Right lobe of liver (tissue), 6 donors: Measurements from ENCODE around the gene TMEM17. TPM values are rescaled to one million over a fixed set of nuclear protein-coding genes. Genes with fewer than 3 reads are reported as not detected.

ENCODE experiments used
- ATAC-seq, 4 donors: fragments of 200-7000 bp; cut with Tn5 transposase; one replicate each; pipeline ENCODE4 v1.9.1; 2020; ENCODE audit warnings: mild to moderate bottlenecking in 4 of 4, moderate library complexity in 4 of 4
- DNase-seq, 3 donors: peaks; one replicate each; pipeline ENCODE4 v3.0.0-alpha.2; 2020
- H3K27ac ChIP-seq, 3 donors: fragments of 200-600 bp; one replicate each; pipeline ENCODE4 v1.8.0; 2022
- H3K27me3 ChIP-seq, 2 donors: fragments of 200-600 bp; one replicate each; pipeline ENCODE4 v1.8.0; 2022
- H3K36me3 ChIP-seq, 4 donors: fragments of 200-600 bp; sonication (generic) in 1 of 4; one replicate each; pipeline versions ENCODE4 v1.5.1 to v1.8.0; 2017 to 2022; ENCODE audit warnings: control low read depth in 1 of 4
- H3K4me1 ChIP-seq, 4 donors: fragments of 200-600 bp; sonication (generic) in 1 of 4; one replicate each; pipeline versions ENCODE4 v1.5.1 to v1.8.0; 2017 to 2022; ENCODE audit warnings: control low read depth in 1 of 4
- H3K4me3 ChIP-seq, 3 donors: fragments of 200-600 bp; one replicate each; pipeline ENCODE4 v1.8.0; 2022
- H3K9me3 ChIP-seq, 4 donors: fragments of 200-600 bp; sonication (generic) in 1 of 4; one replicate each; pipeline versions ENCODE4 v1.5.1 to v1.8.0; 2017 to 2022; ENCODE audit warnings: control low read depth in 1 of 4
- POLR2A ChIP-seq: fragments of 450-650 bp; IDR thresholded peaks from one replicate; pipeline ENCODE4 v1.6.1; 2017; ENCODE audit warnings: antibody characterized with exemption, mild to moderate bottlenecking
- WGBS: methylation state at CpG from one replicate; pipeline ENCODE4 v1.1.6; 2018; ENCODE audit warnings: low coverage, low lambda C conversion rate; ENCODE audit not compliant: insufficient coverage; ENCODE audit errors: missing lambda C conversion rate; 5-methylcytosine and 5-hydroxymethylcytosine counted together
- intact Hi-C, 2 donors: fragments of 100-400 bp; cut with DNase I; formaldehyde crosslinking; loops; one replicate each; pipeline versions ENCODE4 v1.11.2 to v1.14.1; 2022
- total RNA-seq, 6 experiments: library from RNA; depleted of rRNA in 2 of 6; stranded (reverse); fragments of >200 nt in 2 of 6; fragmentation: NEBNext Ultra II Directional in 3 of 6; extraction: Animal tissue kit (Norgen Biotek cat#: 25700) in 3 of 6; gene quantifications; one replicate each; pipeline versions ENCODE4 v1.1.0 to v1.2.4, GENCODE V29; 2016 to 2023
- TF ChIP-seq, protein P1 (sequence below), 4 donors: fragments of 200-600 bp in 3 of 4; fragments of 450-650 bp in 1 of 4; IDR thresholded peaks; one replicate each; pipeline versions ENCODE4 v1.5.1 to v1.8.0; 2016 to 2022; ENCODE audit warnings: antibody characterized with exemption in 4 of 4, mild to moderate bottlenecking in 2 of 4
- donor health status: DM: no; HTN: yes; CAD: no.
- donor health status: DM: no; HTN: no; CAD: no.
- donor health status: DM: no; HTN: no; CAD: no.
- donor health status: DM: no; HTN: yes; CAD: no.
- donor health status: DM: no; HTN: yes; CAD: no.

Gene TMEM17
- total RNA-seq, 6 experiments from 2014 or later, result 0.40 to 1.2 (median 0.87) TPM

DNA sequence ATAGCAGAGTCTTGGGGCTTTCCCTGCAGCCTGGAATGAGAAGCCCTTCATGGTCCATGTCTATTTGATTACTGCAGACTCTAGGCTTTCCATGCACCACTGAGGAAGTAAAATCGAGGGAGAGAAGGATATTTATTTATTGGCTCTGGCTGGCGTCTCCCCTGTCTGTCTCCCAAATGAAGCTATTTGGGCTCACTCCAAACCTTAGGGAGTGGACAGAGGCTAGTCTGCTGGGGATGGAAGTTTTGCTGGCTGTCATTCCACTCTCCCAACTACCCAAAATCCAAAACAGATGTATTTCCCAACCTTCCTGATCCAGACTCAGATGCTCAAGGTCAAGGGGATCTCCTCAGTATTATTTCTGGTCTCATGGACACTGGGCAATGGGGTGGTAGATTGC, 33.7 kb downstream of the TMEM17 start:
- Histone ChIP-seq H3K4me3 (no peak overlapping the region), H3K36me3 (no peaks in the 10 kb centered on the region), H3K27ac (no peak overlapping the region), H3K4me1 (peaks cover 0 to 42% (median 9%) of the 10 kb centered on the region in 4 donors), H3K27me3 (no peaks in the 10 kb centered on the region), H3K9me3 (no peaks in the 10 kb centered on the region)
- WGBS, result no CpG with 5 or more reads among the region's 2 CpGs
- intact Hi-C loops, result no loop called here
- DNase-seq, result no peak
- no peak for ATAC-seq
- no peak for TF ChIP-seq POLR2A
- TF ChIP-seq, protein P1, sequence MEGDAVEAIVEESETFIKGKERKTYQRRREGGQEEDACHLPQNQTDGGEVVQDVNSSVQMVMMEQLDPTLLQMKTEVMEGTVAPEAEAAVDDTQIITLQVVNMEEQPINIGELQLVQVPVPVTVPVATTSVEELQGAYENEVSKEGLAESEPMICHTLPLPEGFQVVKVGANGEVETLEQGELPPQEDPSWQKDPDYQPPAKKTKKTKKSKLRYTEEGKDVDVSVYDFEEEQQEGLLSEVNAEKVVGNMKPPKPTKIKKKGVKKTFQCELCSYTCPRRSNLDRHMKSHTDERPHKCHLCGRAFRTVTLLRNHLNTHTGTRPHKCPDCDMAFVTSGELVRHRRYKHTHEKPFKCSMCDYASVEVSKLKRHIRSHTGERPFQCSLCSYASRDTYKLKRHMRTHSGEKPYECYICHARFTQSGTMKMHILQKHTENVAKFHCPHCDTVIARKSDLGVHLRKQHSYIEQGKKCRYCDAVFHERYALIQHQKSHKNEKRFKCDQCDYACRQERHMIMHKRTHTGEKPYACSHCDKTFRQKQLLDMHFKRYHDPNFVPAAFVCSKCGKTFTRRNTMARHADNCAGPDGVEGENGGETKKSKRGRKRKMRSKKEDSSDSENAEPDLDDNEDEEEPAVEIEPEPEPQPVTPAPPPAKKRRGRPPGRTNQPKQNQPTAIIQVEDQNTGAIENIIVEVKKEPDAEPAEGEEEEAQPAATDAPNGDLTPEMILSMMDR (IDR thresholded peaks at IDR 0.05), result no peak

DNA sequence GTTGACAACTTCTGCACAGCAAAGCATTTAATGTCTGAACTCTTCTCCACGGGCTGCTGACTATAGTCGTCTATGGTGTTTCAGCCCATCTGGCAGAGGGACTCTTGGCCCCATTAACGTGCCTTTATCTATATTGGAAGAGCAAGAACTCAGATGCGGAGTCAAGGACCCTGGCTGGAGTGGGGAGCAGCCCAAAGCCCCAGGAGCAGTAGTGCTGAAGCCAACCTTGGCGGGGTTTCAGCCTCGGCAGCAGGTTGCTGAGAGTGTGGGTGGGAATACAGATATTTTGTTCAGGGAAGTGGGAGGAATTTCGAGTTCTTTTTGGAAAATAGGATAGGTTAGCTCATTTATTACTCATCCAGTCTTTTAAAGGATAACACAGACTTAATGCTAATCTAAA, 34.2 kb downstream of the TMEM17 start:
- ATAC-seq (no peak), DNase-seq (no peak)
- H3K9me3 ChIP-seq, result no peaks in the 10 kb centered on the region
- no peak overlapping the region for H3K27ac ChIP-seq
- peaks cover 0 to 45% (median 9%) of the 10 kb centered on the region in 4 donors for H3K4me1 ChIP-seq
- H3K27me3 ChIP-seq, result no peaks in the 10 kb centered on the region
- intact Hi-C loops, result no loop called here
- H3K4me3 ChIP-seq, result no peak overlapping the region
- 74% methylated on average over 5 of the region's 7 CpGs for WGBS
- no peaks in the 10 kb centered on the region for H3K36me3 ChIP-seq
- TF ChIP-seq, protein P1 (IDR thresholded peaks at IDR 0.05), result no peak
- TF ChIP-seq POLR2A, result no peak

DNA sequence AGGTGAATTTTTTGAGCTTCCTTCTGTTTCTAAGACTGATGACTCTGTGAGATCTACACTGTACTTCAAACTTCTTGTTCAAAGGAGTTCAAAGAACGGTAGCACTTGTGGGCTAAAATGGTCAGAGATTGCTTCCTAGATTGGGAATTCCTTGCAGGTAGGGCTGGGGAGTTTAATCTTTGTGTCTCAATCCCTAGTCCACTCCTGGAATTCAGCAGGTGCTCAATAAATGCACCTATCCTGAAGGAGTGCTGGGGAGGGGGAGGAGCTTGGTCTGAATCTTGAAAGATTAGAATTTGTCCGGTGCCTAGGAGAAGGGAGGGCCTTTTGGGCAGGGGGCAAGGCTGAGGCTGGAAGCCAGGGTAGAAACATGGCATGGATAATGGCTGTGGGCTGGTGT, 34.6 kb downstream of the TMEM17 start:
- Histone ChIP-seq H3K27ac (no peak overlapping the region), H3K36me3 (no peaks in the 10 kb centered on the region), H3K4me1 (peaks cover 0 to 49% (median 11%) of the 10 kb centered on the region in 4 donors), H3K9me3 (no peaks in the 10 kb centered on the region), H3K27me3 (no peaks in the 10 kb centered on the region), H3K4me3 (no peak overlapping the region)
- WGBS, result 100% methylated on average over 2 of the region's 2 CpGs
- DNase-seq (no peak), ATAC-seq (no peak)
- intact Hi-C loops, result no loop called here
- no peak for TF ChIP-seq POLR2A
- TF ChIP-seq, protein P1 (IDR thresholded peaks at IDR 0.05), result no peak

DNA sequence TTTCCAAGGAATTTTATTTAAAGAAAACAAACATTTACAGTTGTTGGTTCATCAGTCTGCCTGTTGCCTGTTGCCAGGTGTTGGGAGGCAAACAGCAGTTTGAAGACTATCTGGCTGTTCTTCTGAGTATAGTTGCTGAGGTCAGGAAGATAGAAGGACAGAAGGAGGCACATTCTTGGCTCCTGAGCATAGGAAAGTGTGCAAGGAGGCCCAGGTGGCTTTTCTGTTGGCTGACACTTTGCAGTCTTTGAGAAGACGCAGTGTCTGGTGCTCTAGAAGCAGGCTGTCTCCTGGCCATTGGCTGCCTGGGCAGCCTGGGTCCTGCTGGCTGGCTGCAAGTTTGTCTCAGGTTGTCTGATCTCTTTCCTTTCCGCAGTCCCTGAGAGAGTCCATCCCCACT, 36.4 kb downstream of the TMEM17 start:
- no peak for ATAC-seq
- intact Hi-C loops, result loop anchor here in 1 of 2 donors (10.0 kb wide), 1 partner anchor 305 kb away; no protein-coding TSS in a partner anchor
- peak overlapping the region in 1 of 3 donors; percentile 98 for H3K27ac ChIP-seq
- peaks cover 0 to 54% (median 10%) of the 10 kb centered on the region in 4 donors for H3K4me1 ChIP-seq
- no peak for DNase-seq
- TF ChIP-seq POLR2A, result no peak
- TF ChIP-seq, protein P1 (IDR thresholded peaks at IDR 0.05), result no peak
- no peaks in the 10 kb centered on the region for H3K9me3 ChIP-seq
- no peaks in the 10 kb centered on the region for H3K27me3 ChIP-seq
- H3K36me3 ChIP-seq, result no peaks in the 10 kb centered on the region
- H3K4me3 ChIP-seq, result no peak overlapping the region
- WGBS, result no CpG with 5 or more reads among the region's 2 CpGs
